ENCODE results near the gene GNAQ.

DNA sequence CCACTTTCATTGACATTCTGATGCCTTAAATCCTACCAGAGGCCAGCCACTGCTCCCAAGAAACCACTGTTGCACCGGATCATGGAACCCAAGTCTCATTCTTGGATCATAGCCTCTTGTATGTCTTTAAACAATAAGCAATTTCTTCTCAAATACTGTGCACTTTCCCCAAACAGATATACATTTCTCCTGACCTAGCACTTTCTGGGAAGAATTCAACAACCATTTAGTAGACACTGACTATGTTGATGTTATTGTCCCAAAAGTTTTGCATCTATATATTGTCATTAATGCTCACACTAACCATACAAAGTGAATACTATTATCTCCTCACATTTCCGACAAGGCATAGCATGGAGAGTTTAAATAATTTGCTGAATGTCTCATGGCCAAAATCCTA is 123.3 kb downstream of the GNAQ start:
- TF ChIP-seq, protein P1, sequence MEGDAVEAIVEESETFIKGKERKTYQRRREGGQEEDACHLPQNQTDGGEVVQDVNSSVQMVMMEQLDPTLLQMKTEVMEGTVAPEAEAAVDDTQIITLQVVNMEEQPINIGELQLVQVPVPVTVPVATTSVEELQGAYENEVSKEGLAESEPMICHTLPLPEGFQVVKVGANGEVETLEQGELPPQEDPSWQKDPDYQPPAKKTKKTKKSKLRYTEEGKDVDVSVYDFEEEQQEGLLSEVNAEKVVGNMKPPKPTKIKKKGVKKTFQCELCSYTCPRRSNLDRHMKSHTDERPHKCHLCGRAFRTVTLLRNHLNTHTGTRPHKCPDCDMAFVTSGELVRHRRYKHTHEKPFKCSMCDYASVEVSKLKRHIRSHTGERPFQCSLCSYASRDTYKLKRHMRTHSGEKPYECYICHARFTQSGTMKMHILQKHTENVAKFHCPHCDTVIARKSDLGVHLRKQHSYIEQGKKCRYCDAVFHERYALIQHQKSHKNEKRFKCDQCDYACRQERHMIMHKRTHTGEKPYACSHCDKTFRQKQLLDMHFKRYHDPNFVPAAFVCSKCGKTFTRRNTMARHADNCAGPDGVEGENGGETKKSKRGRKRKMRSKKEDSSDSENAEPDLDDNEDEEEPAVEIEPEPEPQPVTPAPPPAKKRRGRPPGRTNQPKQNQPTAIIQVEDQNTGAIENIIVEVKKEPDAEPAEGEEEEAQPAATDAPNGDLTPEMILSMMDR (IDR thresholded peaks at IDR 0.05; ENCODE audit: low read depth, low read length, missing input control), result no peak
- no peak for TF ChIP-seq JUND (IDR thresholded peaks at IDR 0.05)
- TF ChIP-seq NR2F2 (IDR thresholded peaks at IDR 0.05), result no peak
- TF ChIP-seq, protein P2, sequence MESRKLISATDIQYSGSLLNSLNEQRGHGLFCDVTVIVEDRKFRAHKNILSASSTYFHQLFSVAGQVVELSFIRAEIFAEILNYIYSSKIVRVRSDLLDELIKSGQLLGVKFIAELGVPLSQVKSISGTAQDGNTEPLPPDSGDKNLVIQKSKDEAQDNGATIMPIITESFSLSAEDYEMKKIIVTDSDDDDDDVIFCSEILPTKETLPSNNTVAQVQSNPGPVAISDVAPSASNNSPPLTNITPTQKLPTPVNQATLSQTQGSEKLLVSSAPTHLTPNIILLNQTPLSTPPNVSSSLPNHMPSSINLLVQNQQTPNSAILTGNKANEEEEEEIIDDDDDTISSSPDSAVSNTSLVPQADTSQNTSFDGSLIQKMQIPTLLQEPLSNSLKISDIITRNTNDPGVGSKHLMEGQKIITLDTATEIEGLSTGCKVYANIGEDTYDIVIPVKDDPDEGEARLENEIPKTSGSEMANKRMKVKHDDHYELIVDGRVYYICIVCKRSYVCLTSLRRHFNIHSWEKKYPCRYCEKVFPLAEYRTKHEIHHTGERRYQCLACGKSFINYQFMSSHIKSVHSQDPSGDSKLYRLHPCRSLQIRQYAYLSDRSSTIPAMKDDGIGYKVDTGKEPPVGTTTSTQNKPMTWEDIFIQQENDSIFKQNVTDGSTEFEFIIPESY (IDR thresholded peaks at IDR 0.05), result no peak
- no peak for TF ChIP-seq EGR1 (IDR thresholded peaks at IDR 0.05; ENCODE audit: low read depth in 2 of 2)
- TF ChIP-seq, protein P3, sequence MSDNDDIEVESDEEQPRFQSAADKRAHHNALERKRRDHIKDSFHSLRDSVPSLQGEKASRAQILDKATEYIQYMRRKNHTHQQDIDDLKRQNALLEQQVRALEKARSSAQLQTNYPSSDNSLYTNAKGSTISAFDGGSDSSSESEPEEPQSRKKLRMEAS (IDR thresholded peaks at IDR 0.05), result no peak
- no peak for TF ChIP-seq TAF1 (conservative IDR thresholded peaks at IDR 0.05)
